Suppressor macrophage treated with lipopolysaccharide for 4 hours (primary cell): ENCODE data around the gene FNDC7.
"Not testable (repeated sequence)": the region's sequence is repeated elsewhere in the genome, so short reads cannot be mapped to it uniquely, and the experiment has no call there.

Experiments used
- DNase-seq: peaks from one replicate; pipeline ENCODE4 v3.0.0-alpha.2; 2020

Gene FNDC7

GRCh38 chr1:108699375-108700332, 13.1 kb upstream of the FNDC7 start:
- peak; percentile 74 for DNase-seq

DNA sequence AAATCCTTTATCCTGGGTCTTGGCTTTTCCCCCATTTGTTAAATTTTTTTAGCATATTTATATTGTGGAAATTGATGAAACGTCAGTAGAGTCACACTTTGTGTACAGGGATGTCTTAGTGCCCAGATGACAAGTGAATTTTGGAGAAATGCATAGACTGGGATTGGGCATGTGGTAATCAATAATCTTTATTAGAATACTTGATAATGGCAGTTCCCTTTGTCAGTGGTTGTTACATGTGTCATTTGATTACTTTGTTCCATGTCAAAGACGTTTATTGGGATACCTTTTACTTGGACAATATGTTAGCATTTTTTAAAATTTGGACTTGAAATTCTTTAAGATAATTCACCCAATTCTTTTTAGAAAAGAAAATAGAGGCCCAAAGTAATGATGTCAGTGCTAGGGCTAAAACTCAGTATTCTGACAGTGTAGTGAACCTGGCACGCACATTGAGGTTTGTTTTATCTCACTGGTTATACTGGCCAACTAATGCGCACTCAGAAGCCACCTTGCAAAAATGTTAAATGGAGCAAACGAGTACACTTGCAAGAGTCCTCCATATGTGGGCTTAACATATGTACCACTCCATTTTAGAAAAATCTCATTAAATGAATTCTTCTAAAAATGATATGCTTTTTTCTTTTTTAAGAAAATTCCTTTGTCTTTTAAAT, 11.4 kb upstream of the FNDC7 start:
- no peak for DNase-seq

- not testable (repeated sequence) for DNase-seq
These were observed 10.6 kb upstream of the FNDC7 start for GRCh38 chr1:108702109-108702508.

- peak; percentile 29 for DNase-seq
These were observed 8.8 kb upstream of the FNDC7 start for GRCh38 chr1:108703939-108704338.

DNA sequence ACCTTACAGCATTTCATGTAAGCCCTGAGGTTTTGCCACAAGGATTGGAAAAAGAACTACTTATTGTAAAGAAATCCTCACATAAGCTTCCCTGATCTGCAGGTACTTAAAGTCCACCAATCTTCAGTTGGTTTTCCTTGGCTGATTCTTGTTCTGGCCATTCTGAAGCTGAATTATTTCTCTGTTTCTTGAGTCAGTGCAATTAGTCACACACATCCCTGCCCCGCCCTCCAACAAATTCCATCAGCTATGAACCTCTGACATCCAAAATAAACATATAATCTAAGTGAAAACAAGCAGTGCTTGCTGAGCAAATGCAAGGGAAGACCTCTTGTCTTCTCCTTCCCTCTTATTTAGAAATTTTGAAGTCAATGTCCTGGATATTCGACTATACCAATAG, 8.2 kb upstream of the FNDC7 start:
- DNase-seq: no peak

- DNase-seq: no peak
These were observed 6.1 kb upstream of the FNDC7 start for GRCh38 chr1:108706643-108707042.

GRCh38 chr1:108708691-108709660, 3.7 kb upstream of the FNDC7 start:
- DNase-seq: peak; percentile 39

- no peak for DNase-seq
These were observed 3.2 kb downstream of the FNDC7 start for GRCh38 chr1:108715932-108716331.

GRCh38 chr1:108716437-108717230, 3.9 kb downstream of the FNDC7 start:
- no peak for DNase-seq

DNA sequence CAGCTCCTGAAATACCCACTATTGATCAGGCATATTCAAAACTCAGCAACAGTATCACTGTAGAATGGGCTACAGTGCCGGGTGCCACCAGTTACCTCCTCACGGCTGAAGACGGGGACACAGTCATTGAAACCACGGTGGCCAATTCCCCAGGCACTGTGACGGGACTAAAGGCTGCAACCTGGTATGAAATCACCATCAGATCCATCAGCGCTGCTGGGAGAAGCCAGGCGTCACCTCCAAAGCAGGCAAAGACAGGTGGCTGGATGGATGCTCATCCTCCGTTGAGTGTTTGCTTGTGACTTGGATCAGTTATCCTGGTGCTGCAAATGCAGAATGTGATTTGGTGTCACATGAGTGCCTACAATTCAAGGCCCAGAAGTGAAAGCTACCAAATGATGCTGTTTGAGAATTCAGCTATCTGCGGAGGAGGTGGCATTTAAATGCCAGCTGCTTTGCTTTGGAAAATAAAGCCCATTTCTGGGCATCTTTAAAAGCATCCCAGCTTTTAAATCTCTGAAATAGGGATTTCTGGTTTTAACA, 5.1 kb downstream of the FNDC7 start:
- DNase-seq: no peak

- no peak for DNase-seq
These were observed 6.4 kb downstream of the FNDC7 start for GRCh38 chr1:108718927-108719655.

- peak; percentile 43 for DNase-seq
These were observed 7.1 kb downstream of the FNDC7 start for GRCh38 chr1:108719656-108720435.

GRCh38 chr1:108722292-108722691, 9.6 kb downstream of the FNDC7 start:
- DNase-seq: no peak

- DNase-seq: no peak
These were observed 13.2 kb downstream of the FNDC7 start for GRCh38 chr1:108725906-108726305.

GRCh38 chr1:108728327-108728923, 15.7 kb downstream of the FNDC7 start:
- no peak for DNase-seq

DNA sequence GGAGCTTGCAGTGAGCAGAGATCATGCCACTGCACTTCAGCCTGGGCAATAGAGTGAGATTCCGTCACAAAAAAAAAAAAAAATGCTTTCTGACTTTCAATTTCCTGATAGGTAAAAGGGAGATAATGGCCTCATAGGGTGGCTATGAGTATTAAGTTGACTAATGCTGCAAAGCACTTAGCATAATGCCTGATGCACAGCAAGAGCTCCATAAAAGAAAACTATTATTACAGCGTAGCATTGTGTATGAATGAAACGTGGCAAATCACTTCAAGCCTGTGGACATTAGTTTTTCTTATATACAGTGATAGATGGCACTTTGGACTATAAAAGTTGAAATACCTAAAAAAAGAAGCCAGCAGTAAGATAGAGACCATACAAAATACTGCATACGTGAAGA, 16.8 kb downstream of the FNDC7 start:
- DNase-seq: no peak

- DNase-seq: no peak
These were observed 19.7 kb downstream of the FNDC7 start for GRCh38 chr1:108732398-108732797.

DNA sequence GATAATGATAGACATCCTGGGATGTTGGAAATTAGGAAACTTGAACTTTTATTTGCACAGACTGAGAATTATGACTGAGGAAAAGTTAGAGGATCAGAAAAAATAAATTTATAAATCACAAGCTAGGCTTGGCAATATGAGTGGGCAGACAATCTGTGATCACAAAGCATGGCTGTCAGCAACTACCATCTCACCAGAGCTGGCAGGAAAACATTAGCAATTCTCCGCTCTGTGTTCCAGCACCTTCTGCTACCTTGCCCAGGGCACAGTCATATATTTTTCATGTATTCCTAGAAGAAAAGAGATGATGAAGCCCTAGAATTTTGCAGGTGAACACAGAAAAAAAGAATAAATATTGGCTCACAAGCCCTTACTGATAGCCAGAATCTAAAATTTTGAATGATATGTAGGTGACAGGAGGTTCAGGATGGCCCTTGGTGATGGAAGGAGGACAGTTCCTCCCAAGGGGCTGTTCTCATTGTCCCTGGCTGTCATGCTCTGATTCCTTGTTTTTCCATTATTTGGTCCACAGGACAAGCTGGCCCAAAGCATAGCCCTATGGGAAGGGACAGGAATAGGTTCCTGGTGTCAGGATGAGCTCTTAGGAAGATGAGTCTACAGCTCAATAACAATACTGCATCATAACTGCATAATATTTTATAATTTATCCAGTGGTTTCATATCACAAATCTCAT, 21.6 kb downstream of the FNDC7 start:
- no peak for DNase-seq

GRCh38 chr1:108742253-108742652, 29.5 kb downstream of the FNDC7 start:
- no peak for DNase-seq
